Stimulated activated CD8-positive, alpha-beta memory T cell treated with anti-CD3 and anti-CD28 coated beads, Interleukin-4, amount 100 ng/mL, for 4 hours (primary cell): Measurements from ENCODE around the gene APBA3.

Experiments used
- DNase-seq, 2 donors: peaks; one replicate each; pipeline ENCODE4 v3.0.0-alpha.2; 2020; ENCODE audit warnings: low read depth in 2 of 2, low spot score in 1 of 2

The APBA3 gene

DNA sequence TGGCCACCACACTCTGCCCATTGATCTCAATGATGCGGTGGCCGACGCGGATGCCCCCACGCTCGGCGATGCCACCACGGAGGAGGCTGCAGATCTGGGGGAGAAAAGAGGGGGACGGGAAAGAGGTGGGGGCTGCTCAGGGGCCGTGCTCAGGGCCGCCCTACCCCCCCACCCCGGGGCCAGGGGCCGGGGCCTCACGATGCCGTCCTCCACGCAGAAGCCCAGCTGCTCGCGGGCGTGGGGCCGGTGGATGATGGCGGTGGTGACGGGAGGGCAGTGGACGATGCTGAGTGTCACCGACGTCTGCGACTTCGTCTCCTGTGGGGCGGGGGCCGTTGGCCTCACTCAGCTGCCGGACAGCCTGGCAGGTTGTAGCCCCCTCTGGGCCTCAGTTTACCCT is 10.3 kb downstream of the APBA3 start:
- no peak for DNase-seq

DNA sequence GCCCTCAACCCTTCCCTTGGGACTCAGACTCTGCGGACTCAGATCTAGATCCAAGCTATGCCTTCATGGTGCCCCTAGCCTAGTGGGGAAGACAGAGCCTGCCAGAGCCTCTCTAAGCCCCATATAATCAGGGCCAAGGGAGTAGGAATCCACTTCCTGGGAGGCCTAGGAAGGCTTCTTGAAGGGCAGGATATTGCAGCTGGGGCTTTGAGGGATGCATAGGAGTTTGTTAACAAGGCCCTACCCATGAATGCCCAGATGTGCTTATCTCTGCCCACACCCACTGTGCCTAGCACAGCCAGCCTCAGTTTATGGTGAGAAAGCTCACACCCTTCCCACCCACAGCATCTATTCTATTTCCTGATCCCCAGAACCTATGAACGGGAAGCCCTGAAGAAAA is 11.3 kb downstream of the APBA3 start:
- DNase-seq: no peak

DNA sequence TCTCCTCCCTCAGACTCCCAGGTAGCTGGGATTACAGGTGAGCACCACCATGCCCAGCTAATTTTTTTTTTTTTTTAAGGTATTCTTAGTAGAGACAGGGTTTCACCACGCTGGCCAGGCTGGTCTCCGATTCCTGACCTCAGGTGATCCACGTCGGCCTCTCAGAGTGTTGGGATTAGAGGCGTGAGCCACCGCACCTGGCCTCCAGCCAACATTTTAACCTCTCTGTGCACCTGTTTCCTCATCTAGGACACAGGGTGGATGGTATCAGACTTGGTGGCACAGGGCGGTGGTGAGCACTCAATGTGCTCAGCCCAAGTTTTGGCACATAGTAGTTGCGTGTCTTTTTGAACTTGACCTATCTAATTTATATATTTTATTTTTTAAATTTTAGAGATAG is 12.5 kb downstream of the APBA3 start:
- DNase-seq: no peak

DNA sequence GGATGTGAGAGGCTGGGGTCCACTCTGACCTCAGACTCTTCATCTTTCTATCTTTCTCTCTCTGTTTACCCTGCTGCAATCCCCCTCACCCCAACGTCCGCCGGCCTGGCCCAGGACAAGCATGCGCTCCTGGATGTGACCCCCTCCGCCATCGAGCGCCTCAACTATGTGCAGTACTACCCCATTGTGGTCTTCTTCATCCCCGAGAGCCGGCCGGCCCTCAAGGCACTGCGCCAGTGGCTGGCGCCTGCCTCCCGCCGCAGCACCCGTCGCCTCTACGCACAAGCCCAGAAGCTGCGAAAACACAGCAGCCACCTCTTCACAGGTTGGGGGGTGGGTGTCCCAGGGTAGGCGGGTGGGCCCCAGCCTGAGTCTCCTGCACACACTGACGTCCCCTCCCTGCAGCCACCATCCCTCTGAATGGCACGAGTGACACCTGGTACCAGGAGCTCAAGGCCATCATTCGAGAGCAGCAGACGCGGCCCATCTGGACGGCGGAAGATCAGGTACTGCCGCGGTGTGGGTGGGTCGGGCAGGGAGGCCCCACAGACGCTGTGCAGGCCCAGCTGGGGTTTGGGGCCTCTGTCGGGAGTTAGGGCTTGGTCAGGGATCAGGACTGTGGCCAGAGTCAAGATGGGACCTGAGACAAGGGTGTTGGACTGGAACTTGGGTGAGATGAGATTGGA is 15.0 kb downstream of the APBA3 start:
- no peak for DNase-seq

DNA sequence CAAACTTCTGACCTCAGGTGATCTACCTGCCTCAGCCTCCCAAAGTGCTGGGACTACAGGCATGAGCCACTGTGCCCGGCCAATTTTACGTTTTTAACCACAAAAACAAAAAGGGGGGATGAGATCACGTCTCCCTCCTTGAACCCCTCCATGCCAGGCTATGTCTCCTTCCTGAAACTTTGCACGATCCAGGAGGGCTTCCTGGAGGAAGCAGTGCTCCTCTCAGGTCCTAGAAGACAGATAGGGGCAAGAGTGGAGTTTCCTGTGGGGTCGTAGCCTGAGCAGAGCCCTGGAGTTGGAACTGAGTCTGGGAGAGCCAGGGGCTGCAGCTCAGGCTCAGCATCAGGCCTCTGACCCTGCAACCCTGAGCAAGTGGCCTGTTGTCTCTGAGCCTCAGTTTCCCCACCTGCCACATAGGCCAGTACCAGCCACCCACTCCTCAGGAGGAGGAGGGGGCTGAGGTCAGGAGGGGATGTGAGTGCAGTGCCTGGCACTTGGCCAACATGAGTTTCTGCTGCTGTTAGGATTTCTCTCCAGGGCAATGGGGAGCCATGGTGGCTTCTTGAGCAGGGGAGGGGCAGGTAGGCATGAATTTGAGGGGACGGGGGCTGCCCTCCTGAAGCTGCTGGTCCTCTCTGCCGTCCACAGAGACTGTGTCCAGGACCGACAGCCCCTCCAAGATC is 16.0 kb downstream of the APBA3 start:
- no peak for DNase-seq

DNA sequence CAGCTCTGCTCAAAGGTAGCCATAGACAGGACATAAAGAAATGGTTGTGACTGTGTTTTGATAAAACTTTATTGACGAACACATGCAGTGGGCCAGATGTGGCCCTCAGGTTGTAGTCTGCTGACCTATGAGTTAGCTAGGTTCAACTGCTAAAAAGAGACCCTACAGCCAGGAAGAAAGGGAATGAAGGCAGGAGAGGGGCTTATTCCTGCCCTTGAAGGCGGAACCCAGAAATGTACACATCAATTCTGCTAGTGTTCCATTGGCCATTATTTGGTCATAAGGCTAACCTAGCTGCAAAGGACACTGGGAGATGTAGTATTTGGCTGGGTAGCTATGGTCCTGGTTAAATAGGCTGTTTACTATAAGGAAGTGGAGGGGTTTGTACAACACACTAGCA is 18.0 kb downstream of the APBA3 start:
- DNase-seq: no peak

DNA sequence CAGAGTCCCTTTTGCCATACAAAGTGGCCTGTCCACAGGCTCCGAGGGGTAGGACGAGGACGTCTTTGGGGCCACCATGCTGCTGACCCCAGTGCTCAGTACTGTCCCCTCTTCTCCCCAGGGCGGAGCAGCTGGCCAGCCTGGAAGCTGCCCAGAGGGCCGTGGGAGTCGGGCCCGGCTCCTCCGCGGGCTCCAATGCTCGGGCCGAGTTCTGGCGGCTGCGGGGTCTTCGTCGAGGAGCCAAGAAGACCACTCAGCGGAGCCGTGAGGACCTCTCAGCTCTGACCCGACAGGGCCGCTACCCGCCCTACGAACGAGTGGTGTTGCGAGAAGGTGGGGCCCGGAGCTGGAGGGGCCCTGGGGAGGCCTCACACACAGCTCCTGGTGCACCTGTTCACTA is 21.1 kb downstream of the APBA3 start:
- DNase-seq: no peak

DNA sequence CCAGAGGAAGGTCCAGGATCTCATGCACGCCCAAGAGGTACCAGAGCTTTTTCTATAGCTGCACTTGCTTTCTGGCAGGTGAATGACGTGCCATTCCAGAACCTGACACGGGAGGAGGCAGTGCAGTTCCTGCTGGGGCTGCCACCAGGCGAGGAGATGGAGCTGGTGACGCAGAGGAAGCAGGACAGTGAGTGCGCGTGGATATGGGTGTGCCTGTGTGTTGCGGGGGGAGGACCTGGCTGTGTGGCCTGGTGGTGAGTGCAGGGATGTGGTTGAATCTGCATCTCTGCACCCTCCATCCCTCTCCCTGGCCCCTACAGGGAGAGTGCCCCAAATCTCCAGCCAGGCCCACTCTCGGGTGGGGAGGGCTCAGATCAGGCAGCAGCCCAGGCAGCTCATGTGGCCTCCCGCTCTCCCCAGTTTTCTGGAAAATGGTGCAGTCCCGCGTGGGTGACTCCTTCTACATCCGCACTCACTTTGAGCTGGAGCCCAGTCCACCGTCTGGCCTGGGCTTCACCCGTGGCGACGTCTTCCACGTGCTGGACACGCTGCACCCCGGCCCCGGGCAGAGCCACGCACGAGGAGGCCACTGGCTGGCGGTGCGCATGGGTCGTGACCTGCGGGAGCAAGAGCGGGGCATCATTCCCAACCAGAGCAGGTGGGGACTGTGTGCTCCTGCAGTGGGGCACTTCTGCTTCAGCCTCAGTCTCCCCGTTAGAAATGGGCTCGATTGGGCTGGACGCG is 22.8 kb downstream of the APBA3 start:
- DNase-seq: no peak

DNA sequence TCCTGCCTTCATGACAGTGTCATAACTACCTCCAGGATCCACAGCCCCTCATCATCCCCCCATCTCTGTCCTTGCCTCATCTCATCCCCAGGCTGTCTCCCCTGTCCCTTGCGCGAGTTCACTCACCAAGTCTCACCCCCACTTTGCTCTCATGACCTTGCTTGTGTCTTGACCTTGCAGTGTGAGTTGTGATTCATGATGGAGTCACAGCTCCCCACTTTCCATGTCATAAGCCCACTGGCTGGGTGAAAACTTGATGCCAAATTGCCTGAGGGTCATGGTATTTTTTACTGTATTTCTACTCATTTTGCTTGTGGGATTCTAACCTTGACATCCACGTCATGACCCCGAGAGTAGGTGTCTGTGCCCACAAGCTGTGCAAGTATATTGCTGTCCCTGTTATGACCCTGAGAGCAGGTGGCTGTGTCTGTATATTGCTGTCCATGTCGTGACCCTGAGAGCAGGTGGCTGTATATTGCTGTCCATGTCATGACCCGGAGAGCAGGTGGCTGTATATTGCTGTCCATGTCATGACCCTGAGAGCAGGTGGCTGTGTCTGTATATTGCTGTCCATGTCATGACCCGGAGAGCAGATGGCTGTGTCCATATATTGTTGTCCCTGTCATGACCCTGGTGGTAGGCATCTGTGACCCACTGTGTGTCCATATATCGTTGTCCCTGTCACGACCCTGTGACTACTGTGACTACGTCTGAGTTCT is 23.8 kb downstream of the APBA3 start:
- no peak for DNase-seq

DNA sequence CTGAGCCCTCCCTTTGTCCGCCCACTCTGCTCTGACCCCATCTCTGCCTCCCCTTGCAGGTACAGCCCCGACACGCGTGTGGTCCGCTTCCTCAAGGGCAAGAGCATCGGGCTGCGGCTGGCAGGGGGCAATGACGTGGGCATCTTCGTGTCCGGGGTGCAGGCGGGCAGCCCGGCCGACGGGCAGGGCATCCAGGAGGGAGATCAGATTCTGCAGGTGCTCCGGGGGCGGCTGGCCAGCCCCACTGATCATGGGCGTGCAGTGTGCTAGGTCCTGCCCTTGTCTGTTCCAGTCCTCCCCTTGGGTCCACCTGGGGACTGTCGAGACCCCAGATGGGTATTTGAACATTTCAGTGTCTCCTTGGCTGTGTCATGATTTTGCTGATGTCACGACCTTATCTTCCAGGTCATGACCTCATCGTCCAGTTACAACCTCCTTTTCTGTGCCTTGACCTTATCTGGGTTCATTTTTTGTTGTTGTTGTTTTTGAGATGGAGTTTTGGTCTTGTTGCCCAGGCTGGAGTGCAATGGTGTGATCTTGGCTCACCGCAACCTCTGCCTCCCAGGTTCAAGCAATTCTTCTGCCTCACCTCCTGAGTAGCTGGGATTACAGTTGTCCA is 25.3 kb downstream of the APBA3 start:
- DNase-seq: no peak

DNA sequence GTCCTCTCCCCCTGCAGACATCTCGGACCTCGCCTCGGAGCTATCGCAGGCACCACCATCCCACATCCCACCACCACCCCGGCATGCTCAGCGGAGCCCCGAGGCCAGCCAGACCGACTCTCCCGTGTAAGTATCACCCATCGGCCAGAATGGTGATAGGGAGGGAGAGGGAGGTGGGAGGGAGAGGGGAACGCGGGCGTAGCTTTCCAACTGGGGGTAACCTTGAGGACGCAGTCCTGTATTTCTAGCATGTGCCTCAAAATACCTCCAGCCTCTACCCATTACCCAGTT is 27.2 kb downstream of the APBA3 start:
- no peak for DNase-seq

DNA sequence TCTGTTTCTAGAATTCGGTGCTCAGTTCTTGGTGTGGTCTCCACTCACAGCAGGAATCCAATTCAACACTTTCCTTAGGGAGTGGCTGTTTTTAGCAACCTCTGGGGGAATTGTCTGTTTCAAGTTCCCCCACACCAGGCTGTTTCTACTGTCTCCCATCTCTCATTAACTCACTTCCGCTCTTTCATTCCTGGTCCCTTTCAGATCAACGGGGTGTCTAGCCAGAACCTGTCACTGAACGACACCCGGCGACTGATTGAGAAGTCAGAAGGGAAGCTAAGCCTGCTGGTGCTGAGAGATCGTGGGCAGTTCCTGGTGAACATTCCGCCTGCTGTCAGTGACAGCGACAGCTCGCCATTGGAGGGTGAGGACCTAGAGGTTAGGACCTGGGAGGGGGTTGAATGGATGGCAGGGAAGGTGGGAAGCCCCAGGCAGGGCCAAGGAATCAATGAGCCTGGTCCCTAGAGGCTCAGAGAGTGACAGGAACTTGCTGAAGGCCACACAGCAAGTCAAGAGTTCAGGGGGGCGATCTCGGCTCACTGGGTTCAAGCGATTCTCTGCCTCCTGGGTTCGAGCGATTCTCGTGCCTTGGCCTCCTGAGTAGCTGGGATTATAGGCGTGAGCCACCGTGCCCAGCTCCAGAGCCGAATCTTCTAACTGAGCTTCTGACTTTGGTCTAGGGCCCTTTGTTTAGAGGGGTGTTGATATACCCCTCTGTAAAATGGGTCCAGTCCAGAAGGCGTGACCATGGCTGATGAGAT is 27.8 kb downstream of the APBA3 start:
- no peak for DNase-seq

DNA sequence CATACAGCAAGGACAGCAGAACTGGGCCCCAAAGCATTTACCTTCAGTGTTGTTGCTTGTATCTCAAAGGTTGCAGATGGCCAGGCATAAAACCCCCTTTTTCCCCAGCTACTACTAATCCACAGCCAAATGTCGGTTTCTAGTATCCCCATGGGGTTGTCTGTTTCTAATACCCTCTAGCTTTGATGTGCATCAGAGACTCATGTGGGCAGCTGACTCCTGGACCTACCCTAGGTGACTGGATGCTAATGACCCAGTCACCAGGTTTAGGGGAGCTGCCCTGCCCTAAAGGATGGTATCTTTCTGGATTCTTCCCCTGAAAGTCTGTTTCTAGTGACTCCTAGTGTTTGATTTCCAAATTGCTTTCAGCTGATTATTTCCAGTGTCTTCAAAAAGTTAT is 29.4 kb downstream of the APBA3 start:
- no peak for DNase-seq

DNA sequence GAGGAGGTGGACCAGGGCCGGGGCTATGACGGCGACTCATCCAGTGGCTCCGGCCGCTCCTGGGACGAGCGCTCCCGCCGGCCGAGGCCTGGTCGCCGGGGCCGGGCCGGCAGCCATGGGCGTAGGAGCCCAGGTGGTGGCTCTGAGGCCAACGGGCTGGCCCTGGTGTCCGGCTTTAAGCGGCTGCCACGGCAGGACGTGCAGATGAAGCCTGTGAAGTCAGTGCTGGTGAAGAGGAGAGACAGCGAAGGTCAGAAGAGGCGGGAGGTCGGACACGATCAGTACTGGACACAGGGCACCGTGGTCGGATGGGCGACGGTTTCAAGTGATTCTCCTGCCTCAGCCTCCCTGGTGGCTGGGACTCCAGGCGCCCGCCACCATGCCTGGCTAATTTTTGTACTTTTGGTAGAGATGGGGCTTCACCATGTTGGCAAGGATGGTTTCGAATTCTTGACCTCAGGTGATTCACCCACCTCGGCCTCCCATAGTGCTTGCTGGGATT is 31.0 kb downstream of the APBA3 start:
- no peak for DNase-seq

DNA sequence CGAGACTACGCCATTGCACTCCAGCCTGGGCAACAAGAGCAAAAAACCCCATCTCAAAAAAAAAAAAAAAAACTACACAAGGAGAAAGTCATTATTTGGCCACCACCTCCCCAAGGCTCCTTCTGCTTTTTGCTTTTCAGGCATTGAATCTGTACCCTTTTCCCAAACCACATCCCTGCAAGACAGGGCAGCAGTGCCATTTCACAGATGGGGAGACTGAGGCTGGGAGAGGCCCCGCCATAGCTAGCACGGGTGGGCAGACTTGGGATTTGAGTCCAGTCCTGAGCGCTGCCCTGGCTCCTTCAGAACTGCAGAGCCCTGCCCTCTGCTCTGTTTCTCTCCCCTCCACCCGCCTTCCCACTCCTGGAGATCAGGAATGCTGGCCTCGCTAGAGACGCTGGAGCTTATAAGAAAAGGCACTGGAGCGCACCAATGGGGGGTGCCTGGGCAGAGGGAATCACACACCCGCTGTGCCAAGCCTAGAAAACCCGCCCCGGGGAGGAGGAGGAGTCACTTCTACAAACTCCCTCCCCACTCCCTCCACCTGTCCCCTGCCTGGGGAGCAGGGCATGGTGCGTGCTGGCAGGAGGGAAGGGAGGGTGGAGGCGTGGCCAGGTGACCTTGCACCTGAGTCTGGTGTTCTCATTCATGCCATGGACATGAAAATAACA is 35.7 kb downstream of the APBA3 start:
- no peak for DNase-seq

DNA sequence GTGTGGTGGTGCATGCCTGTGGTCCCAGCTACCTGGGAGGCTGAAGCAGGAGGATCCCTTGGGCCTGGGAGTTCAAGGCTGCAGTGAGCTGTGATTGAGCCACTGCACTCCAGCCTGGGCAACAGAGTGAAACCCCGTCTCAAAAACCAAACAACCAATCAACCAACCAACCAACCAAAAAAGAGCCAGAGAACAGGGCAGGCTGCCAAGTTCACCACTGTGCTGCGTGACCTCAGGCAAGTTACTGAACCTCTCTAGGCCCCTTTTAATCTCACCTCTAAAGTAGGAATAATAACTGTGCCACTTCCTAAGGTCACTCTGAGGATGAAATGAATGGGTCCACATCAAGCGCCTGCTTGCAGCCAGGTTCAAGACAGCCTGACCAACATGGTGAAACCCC is 36.4 kb downstream of the APBA3 start:
- no peak for DNase-seq

DNA sequence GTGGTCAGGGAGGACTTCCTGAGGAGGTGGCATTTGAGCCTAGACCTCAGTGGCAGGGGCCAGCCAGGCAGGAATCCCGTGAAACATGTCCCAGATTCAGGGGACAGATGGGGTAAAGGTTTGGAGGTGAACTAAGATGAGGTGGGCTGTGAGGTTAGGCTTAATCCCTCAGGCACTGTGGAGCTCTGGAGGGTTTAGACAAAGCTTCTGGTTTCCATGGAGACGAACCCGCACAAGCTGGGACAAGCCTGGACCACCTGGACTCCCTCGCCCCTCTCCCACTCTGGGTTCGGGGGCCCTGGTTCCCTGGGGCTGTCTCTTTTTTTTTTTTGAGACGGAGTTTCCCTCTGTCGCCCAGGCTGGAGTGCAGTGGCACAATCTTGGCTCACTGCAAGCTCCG is 37.6 kb downstream of the APBA3 start:
- no peak for DNase-seq

DNA sequence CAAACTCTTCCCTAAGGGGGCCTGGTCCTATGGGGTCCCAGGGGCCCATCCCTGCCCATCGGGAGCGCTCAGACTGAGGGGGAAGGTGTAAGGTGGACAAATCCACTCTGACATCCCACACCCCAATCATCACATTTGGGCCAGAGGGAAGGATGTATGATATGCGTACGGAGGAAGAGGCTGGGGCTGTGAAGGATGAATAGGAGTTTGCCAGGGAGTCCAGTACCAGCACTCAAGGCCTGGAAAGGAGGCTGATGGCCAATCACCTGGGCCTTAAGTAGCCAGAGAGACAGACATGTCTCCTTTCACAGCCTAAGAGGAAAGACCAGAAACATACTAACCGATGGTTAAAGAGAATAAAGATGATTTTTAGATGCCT is 38.4 kb downstream of the APBA3 start:
- DNase-seq: no peak

DNA sequence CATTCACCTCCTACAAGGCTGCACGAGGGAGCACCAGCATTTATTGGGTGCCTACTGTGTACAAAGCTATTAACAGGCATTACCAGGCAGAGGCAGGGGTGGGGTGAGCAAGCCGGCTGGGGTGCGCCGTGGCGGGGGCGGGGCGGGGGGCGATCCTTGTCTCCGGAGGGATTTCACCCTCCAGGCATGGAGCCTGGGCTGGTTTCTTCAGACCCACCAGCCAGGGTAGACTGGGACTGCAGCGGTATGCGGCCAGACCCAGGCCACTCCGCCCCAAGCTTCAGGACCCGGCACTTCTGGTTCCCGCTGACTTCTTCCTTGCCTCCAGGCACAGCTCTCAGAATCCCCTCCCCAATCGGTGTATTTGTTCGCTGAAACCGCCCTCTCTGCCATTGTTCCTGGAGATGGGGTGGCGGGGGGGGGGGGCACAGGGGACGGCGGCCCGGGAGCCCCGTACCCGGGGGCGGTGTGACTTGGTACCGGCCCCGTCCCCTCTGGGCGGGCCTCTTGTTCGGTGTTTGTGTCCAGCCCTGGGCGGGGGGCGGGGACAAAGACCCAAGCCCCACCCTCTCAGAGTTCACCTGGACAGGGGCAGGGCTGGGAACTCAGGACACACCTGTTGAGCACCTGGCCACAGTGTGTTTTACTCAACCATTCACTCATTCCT is 38.9 kb downstream of the APBA3 start:
- DNase-seq: no peak
